Measurements from ENCODE around the gene PLOD3.

GRCh38 chr7:101171442-101171837 is 45.9 kb downstream of the PLOD3 start:
- no peak; the same call in 1 of the 2 replicates for TF ChIP-seq CTCF (conservative IDR thresholded peaks at IDR 0.05)
- TF ChIP-seq ZFX (IDR thresholded peaks at IDR 0.05), result no peak

All from C4-2B (cell line).